Stimulated activated memory B cell treated with anti-CD40 and anti-IgM and Interleukin-4, amounts not matched to agents 10 μg/mL and 1 μg/mL and 100 μg/mL, for 72 hours (primary cell): ENCODE data around the gene TRIO.
"Not testable (repeated sequence)": the region's sequence is repeated elsewhere in the genome, so short reads cannot be mapped to it uniquely, and the experiment has no call there.

Experiments
- ATAC-seq: fragments of 150-1000 bp; cut with Tn5 transposase; 2 replicates; pipeline ENCODE4 v1.10.0; 2021
- H3K27ac Mint-ChIP-seq: one replicate; pipeline ENCODE4 v1.8.0; 2022; ENCODE audit warnings: mild to moderate bottlenecking, mixed read lengths
- H3K27me3 Mint-ChIP-seq: one replicate; pipeline ENCODE4 v1.8.0; 2022; ENCODE audit warnings: mixed read lengths
- H3K36me3 Mint-ChIP-seq: one replicate; pipeline ENCODE4 v1.8.0; 2022; ENCODE audit warnings: mixed read lengths
- H3K4me1 Mint-ChIP-seq: one replicate; pipeline ENCODE4 v1.8.0; 2022; ENCODE audit warnings: mixed read lengths
- H3K4me3 Mint-ChIP-seq: one replicate; pipeline ENCODE4 v1.8.0; 2022; ENCODE audit warnings: mild to moderate bottlenecking, moderate library complexity, mixed read lengths
- H3K9me3 Mint-ChIP-seq: one replicate; pipeline ENCODE4 v1.8.0; 2022; ENCODE audit warnings: mixed read lengths

TRIO gene

GRCh38 chr5:14420101-14420811 lies 277.1 kb downstream of the TRIO start:
- H3K9me3 Mint-ChIP-seq: no peaks in the 10 kb centered on the region
- no peak overlapping the region for H3K27ac Mint-ChIP-seq
- peaks cover 12% of the 10 kb centered on the region for H3K4me1 Mint-ChIP-seq
- H3K36me3 Mint-ChIP-seq: peaks cover 55% of the 10 kb centered on the region
- H3K27me3 Mint-ChIP-seq: no peaks in the 10 kb centered on the region
- no peak overlapping the region for H3K4me3 Mint-ChIP-seq
- no peak for ATAC-seq

GRCh38 chr5:14421851-14422250 lies 278.7 kb downstream of the TRIO start:
- peaks cover 6% of the 10 kb centered on the region for H3K4me1 Mint-ChIP-seq
- H3K27me3 Mint-ChIP-seq: no peaks in the 10 kb centered on the region
- no peak overlapping the region for H3K4me3 Mint-ChIP-seq
- H3K36me3 Mint-ChIP-seq: peaks cover 64% of the 10 kb centered on the region
- ATAC-seq: no peak
- H3K27ac Mint-ChIP-seq: no peak overlapping the region
- no peaks in the 10 kb centered on the region for H3K9me3 Mint-ChIP-seq

GRCh38 chr5:14424011-14424685 lies 281.0 kb downstream of the TRIO start:
- no peak for ATAC-seq
- H3K36me3 Mint-ChIP-seq: peaks cover 55% of the 10 kb centered on the region
- no peaks in the 10 kb centered on the region for H3K9me3 Mint-ChIP-seq
- no peak overlapping the region for H3K27ac Mint-ChIP-seq
- no peaks in the 10 kb centered on the region for H3K27me3 Mint-ChIP-seq
- H3K4me3 Mint-ChIP-seq: no peak overlapping the region
- no peaks in the 10 kb centered on the region for H3K4me1 Mint-ChIP-seq

GRCh38 chr5:14425559-14425958 lies 282.4 kb downstream of the TRIO start:
- Mint-ChIP-seq H3K4me3 (no peak overlapping the region), H3K4me1 (no peaks in the 10 kb centered on the region), H3K27me3 (no peaks in the 10 kb centered on the region), H3K27ac (no peak overlapping the region), H3K36me3 (peaks cover 46% of the 10 kb centered on the region), H3K9me3 (no peaks in the 10 kb centered on the region)
- ATAC-seq: no peak

GRCh38 chr5:14426521-14426920 lies 283.4 kb downstream of the TRIO start:
- peaks cover 49% of the 10 kb centered on the region for H3K36me3 Mint-ChIP-seq
- no peak for ATAC-seq
- H3K27ac Mint-ChIP-seq: no peak overlapping the region
- no peaks in the 10 kb centered on the region for H3K9me3 Mint-ChIP-seq
- no peak overlapping the region for H3K4me3 Mint-ChIP-seq
- no peaks in the 10 kb centered on the region for H3K27me3 Mint-ChIP-seq
- no peaks in the 10 kb centered on the region for H3K4me1 Mint-ChIP-seq

- ATAC-seq: no peak
- H3K27ac Mint-ChIP-seq: no peak overlapping the region
- H3K27me3 Mint-ChIP-seq: no peaks in the 10 kb centered on the region
- no peak overlapping the region for H3K4me3 Mint-ChIP-seq
- peaks cover 60% of the 10 kb centered on the region for H3K36me3 Mint-ChIP-seq
- H3K4me1 Mint-ChIP-seq: no peaks in the 10 kb centered on the region
- no peaks in the 10 kb centered on the region for H3K9me3 Mint-ChIP-seq
Measured at GRCh38 chr5:14428302-14429081, 285.4 kb downstream of the TRIO start.

- H3K36me3 Mint-ChIP-seq: peaks cover 61% of the 10 kb centered on the region
- ATAC-seq: no peak
- no peak overlapping the region for H3K27ac Mint-ChIP-seq
- H3K4me3 Mint-ChIP-seq: no peak overlapping the region
- no peaks in the 10 kb centered on the region for H3K9me3 Mint-ChIP-seq
- no peaks in the 10 kb centered on the region for H3K27me3 Mint-ChIP-seq
- no peaks in the 10 kb centered on the region for H3K4me1 Mint-ChIP-seq
Measured at GRCh38 chr5:14429101-14430050, 286.2 kb downstream of the TRIO start.

GRCh38 chr5:14431534-14431933 lies 288.4 kb downstream of the TRIO start:
- Mint-ChIP-seq H3K36me3 (peaks cover 62% of the 10 kb centered on the region), H3K4me3 (no peak overlapping the region), H3K27ac (no peak overlapping the region), H3K27me3 (no peaks in the 10 kb centered on the region), H3K9me3 (no peaks in the 10 kb centered on the region), H3K4me1 (peaks cover 11% of the 10 kb centered on the region)
- ATAC-seq: no peak

GRCh38 chr5:14432931-14433589 lies 289.9 kb downstream of the TRIO start:
- Mint-ChIP-seq H3K9me3 (no peaks in the 10 kb centered on the region), H3K27me3 (no peaks in the 10 kb centered on the region), H3K4me1 (peaks cover 11% of the 10 kb centered on the region), H3K4me3 (no peak overlapping the region), H3K27ac (no peak overlapping the region), H3K36me3 (peaks cover 61% of the 10 kb centered on the region)
- ATAC-seq: no peak

GRCh38 chr5:14435481-14435880 lies 292.3 kb downstream of the TRIO start:
- H3K27me3 Mint-ChIP-seq: no peaks in the 10 kb centered on the region
- peaks cover 16% of the 10 kb centered on the region for H3K4me1 Mint-ChIP-seq
- no peak for ATAC-seq
- H3K27ac Mint-ChIP-seq: no peak overlapping the region
- H3K36me3 Mint-ChIP-seq: peaks cover 80% of the 10 kb centered on the region
- H3K4me3 Mint-ChIP-seq: no peak overlapping the region
- H3K9me3 Mint-ChIP-seq: no peaks in the 10 kb centered on the region

GRCh38 chr5:14436122-14436521 lies 293.0 kb downstream of the TRIO start:
- not testable (repeated sequence) for H3K27ac Mint-ChIP-seq, H3K4me3 Mint-ChIP-seq, H3K27me3 Mint-ChIP-seq, H3K9me3 Mint-ChIP-seq, ATAC-seq
- Mint-ChIP-seq H3K36me3 (peaks cover 84% of the 10 kb centered on the region), H3K4me1 (peaks cover 16% of the 10 kb centered on the region)

GRCh38 chr5:14436801-14437542 lies 293.8 kb downstream of the TRIO start:
- no peak overlapping the region for H3K4me3 Mint-ChIP-seq
- peaks cover 24% of the 10 kb centered on the region for H3K4me1 Mint-ChIP-seq
- no peaks in the 10 kb centered on the region for H3K27me3 Mint-ChIP-seq
- no peak for ATAC-seq
- peaks cover 84% of the 10 kb centered on the region for H3K36me3 Mint-ChIP-seq
- no peaks in the 10 kb centered on the region for H3K9me3 Mint-ChIP-seq
- no peak overlapping the region for H3K27ac Mint-ChIP-seq

GRCh38 chr5:14438195-14438606 lies 295.1 kb downstream of the TRIO start:
- Mint-ChIP-seq H3K4me1 (peaks cover 32% of the 10 kb centered on the region), H3K9me3 (no peaks in the 10 kb centered on the region), H3K4me3 (no peak overlapping the region), H3K27ac (no peak overlapping the region), H3K36me3 (peaks cover 79% of the 10 kb centered on the region), H3K27me3 (no peaks in the 10 kb centered on the region)
- ATAC-seq: no peak
